SK-N-MC (cell line): ENCODE measurements around the gene OR1I1.
"Not testable (repeated sequence)": the region's sequence is repeated elsewhere in the genome, so short reads cannot be mapped to it uniquely, and the experiment has no call there.

Experiments
- DNase-seq: peaks from one replicate; pipeline ENCODE4 v3.0.0-alpha.2; 2011; ENCODE audit warnings: low read depth, low spot score
- H3K27ac ChIP-seq: fragments of 200-600 bp; sonication (generic); 2 replicates; pipeline ENCODE4 v1.5.1; 2016; ENCODE audit warnings: mixed run types
- H3K36me3 ChIP-seq: fragments of 200-600 bp; sonication (generic); 2 replicates; pipeline ENCODE4 v1.6.1; 2017; ENCODE audit warnings: antibody characterized with exemption, low read length, mixed read lengths; ENCODE audit not compliant: insufficient read depth
- H3K4me3 ChIP-seq: fragments of 200-600 bp; sonication (generic); 2 replicates; pipeline ENCODE4 v1.5.1; 2016
- H3K9ac ChIP-seq: fragments of 200-600 bp; sonication (generic); 2 replicates; pipeline ENCODE4 v1.8.0; 2017; ENCODE audit warnings: mixed run types, mixed read lengths; ENCODE audit not compliant: insufficient read length
- H3K9me3 ChIP-seq: fragments of 200-600 bp; sonication (generic); 2 replicates; pipeline ENCODE4 v1.6.1; 2017; ENCODE audit warnings: low read depth, mild to moderate bottlenecking, antibody characterized with exemption, low read length, moderate library complexity, mixed read lengths
- EZH2 ChIP-seq: fragments of 200-600 bp; sonication (generic); IDR thresholded peaks from one replicate; pipeline ENCODE4 v1.6.1; 2017; ENCODE audit warnings: antibody characterized with exemption
- FOXP2 ChIP-seq: optimal IDR thresholded peaks from 2 replicates; pipeline ENCODE3; 2011; ENCODE audit warnings: mild to moderate bottlenecking, moderate library complexity; ENCODE audit not compliant: insufficient read depth; ENCODE audit errors: extremely low read length, control extremely low read depth
- POLR2AphosphoS5 ChIP-seq: IDR thresholded peaks from 2 replicates; pipeline ENCODE4 v1.6.1; 2012; ENCODE audit warnings: mild to moderate bottlenecking, low read depth, low read length, borderline replicate concordance

OR1I1 gene

GRCh38 chr19:15087182-15087581 is 5.2 kb downstream of the OR1I1 start:
- no peak overlapping the region for H3K27ac ChIP-seq
- TF ChIP-seq EZH2 (no peak), POLR2AphosphoS5 (no peak), FOXP2 (no peak)
- H3K9ac ChIP-seq: no peak overlapping the region
- no peak overlapping the region for H3K4me3 ChIP-seq
- DNase-seq: no peak
- no peaks in the 10 kb centered on the region for H3K36me3 ChIP-seq
- no peaks in the 10 kb centered on the region for H3K9me3 ChIP-seq

- Histone ChIP-seq H3K9me3 (no peaks in the 10 kb centered on the region), H3K9ac (no peak overlapping the region), H3K4me3 (no peak overlapping the region), H3K36me3 (no peaks in the 10 kb centered on the region), H3K27ac (no peak overlapping the region)
- DNase-seq: peak; percentile 37
- TF ChIP-seq EZH2: no peak
- TF ChIP-seq FOXP2: no peak
- TF ChIP-seq POLR2AphosphoS5: no peak
These were observed 10.1 kb downstream of the OR1I1 start for GRCh38 chr19:15091918-15092753.

GRCh38 chr19:15093001-15093400 is 11.0 kb downstream of the OR1I1 start:
- TF ChIP-seq FOXP2: no peak
- no peak for TF ChIP-seq POLR2AphosphoS5
- TF ChIP-seq EZH2: no peak
- Histone ChIP-seq H3K36me3 (no peaks in the 10 kb centered on the region), H3K9ac (no peak overlapping the region), H3K4me3 (no peak overlapping the region), H3K9me3 (no peaks in the 10 kb centered on the region), H3K27ac (no peak overlapping the region)
- DNase-seq: no peak

- TF ChIP-seq FOXP2: no peak
- TF ChIP-seq EZH2: no peak
- TF ChIP-seq POLR2AphosphoS5: no peak
- no peak for DNase-seq
- Histone ChIP-seq H3K9ac (no peak overlapping the region), H3K27ac (no peak overlapping the region), H3K9me3 (no peaks in the 10 kb centered on the region), H3K4me3 (no peak overlapping the region), H3K36me3 (no peaks in the 10 kb centered on the region)
These were observed 14.2 kb downstream of the OR1I1 start for GRCh38 chr19:15096223-15096622.

- DNase-seq, H3K27ac ChIP-seq, H3K9me3 ChIP-seq, H3K36me3 ChIP-seq, H3K9ac ChIP-seq, H3K4me3 ChIP-seq: not testable (repeated sequence)
These were observed 16.0 kb downstream of the OR1I1 start for GRCh38 chr19:15097980-15098379.

- TF ChIP-seq EZH2 (no peak), FOXP2 (no peak), POLR2AphosphoS5 (no peak)
- DNase-seq: no peak
- H3K36me3 ChIP-seq: no peaks in the 10 kb centered on the region
- no peaks in the 10 kb centered on the region for H3K9me3 ChIP-seq
- no peak overlapping the region for H3K27ac ChIP-seq
- no peak overlapping the region for H3K9ac ChIP-seq
- H3K4me3 ChIP-seq: no peak overlapping the region
These were observed 16.4 kb downstream of the OR1I1 start for GRCh38 chr19:15098460-15098859.

GRCh38 chr19:15099017-15099582 is 17.1 kb downstream of the OR1I1 start:
- TF ChIP-seq POLR2AphosphoS5 (no peak), FOXP2 (no peak), EZH2 (no peak)
- H3K9ac ChIP-seq: no peak overlapping the region
- DNase-seq: no peak
- H3K27ac ChIP-seq: no peak overlapping the region
- no peak overlapping the region for H3K4me3 ChIP-seq
- H3K9me3 ChIP-seq: no peaks in the 10 kb centered on the region
- H3K36me3 ChIP-seq: no peaks in the 10 kb centered on the region

- Histone ChIP-seq H3K36me3 (no peaks in the 10 kb centered on the region), H3K4me3 (no peak overlapping the region), H3K9ac (no peak overlapping the region), H3K27ac (no peak overlapping the region), H3K9me3 (no peaks in the 10 kb centered on the region)
- DNase-seq: peak; percentile 28
- TF ChIP-seq POLR2AphosphoS5 (no peak), FOXP2 (no peak), EZH2 (no peak)
These were observed 19.6 kb downstream of the OR1I1 start for GRCh38 chr19:15101479-15102082.

GRCh38 chr19:15104003-15104402 is 22.0 kb downstream of the OR1I1 start:
- Histone ChIP-seq H3K4me3 (no peak overlapping the region), H3K36me3 (no peaks in the 10 kb centered on the region), H3K27ac (no peak overlapping the region), H3K9ac (no peak overlapping the region), H3K9me3 (no peaks in the 10 kb centered on the region)
- DNase-seq: no peak
- TF ChIP-seq POLR2AphosphoS5: no peak
- no peak for TF ChIP-seq FOXP2
- no peak for TF ChIP-seq EZH2
